Fibroblast of mammary gland (primary cell): ENCODE data around the gene PTPRE.

Experiments
- DNase-seq: peaks from one replicate; pipeline ENCODE4 v3.0.0-alpha.2; 2010; ENCODE audit warnings: low read depth
- H3K4me3 ChIP-seq: 2 replicates; pipeline ENCODE4 v1.5.1; 2011; ENCODE audit warnings: low read depth, mild to moderate bottlenecking, low read length, moderate library complexity; ENCODE audit not compliant: control insufficient read depth
- TF ChIP-seq, protein P1 (sequence below): conservative IDR thresholded peaks from 2 replicates; pipeline ENCODE4 v1.5.1; 2011; ENCODE audit warnings: low read depth, low read length, inconsistent platforms; ENCODE audit not compliant: control insufficient read depth, insufficient read depth

The PTPRE gene

DNA sequence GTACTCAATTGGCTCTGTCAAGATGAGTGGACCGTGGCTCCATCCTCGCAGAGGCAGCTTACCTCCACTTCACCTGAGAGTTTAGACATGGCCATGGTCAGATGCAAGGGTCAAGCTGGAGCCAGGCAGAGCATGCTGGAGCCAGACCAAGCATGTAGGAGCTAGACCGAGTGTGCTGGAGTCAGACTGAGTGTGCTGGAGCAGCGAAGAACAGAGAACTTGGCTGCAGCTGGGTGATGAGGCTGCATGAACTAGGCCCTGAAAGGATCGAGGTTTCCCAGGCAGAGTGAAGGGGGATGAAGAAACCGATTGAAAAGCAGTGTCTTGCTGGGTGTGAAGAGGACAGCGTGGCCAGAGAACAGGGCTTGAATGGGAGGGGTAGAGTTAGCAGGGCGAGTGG lies 133.2 kb downstream of the PTPRE start:
- TF ChIP-seq, protein P1, sequence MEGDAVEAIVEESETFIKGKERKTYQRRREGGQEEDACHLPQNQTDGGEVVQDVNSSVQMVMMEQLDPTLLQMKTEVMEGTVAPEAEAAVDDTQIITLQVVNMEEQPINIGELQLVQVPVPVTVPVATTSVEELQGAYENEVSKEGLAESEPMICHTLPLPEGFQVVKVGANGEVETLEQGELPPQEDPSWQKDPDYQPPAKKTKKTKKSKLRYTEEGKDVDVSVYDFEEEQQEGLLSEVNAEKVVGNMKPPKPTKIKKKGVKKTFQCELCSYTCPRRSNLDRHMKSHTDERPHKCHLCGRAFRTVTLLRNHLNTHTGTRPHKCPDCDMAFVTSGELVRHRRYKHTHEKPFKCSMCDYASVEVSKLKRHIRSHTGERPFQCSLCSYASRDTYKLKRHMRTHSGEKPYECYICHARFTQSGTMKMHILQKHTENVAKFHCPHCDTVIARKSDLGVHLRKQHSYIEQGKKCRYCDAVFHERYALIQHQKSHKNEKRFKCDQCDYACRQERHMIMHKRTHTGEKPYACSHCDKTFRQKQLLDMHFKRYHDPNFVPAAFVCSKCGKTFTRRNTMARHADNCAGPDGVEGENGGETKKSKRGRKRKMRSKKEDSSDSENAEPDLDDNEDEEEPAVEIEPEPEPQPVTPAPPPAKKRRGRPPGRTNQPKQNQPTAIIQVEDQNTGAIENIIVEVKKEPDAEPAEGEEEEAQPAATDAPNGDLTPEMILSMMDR: no peak
- no peak for DNase-seq
- no peak overlapping the region for H3K4me3 ChIP-seq

- H3K4me3 ChIP-seq: no peak overlapping the region
- TF ChIP-seq, protein P1: no peak
- no peak for DNase-seq
These were observed 133.8 kb downstream of the PTPRE start for GRCh38 chr10:128040681-128041080.

- no peak overlapping the region for H3K4me3 ChIP-seq
- TF ChIP-seq, protein P1: no peak
- no peak for DNase-seq
These were observed 135.3 kb downstream of the PTPRE start for GRCh38 chr10:128042131-128042610.

- no peak overlapping the region for H3K4me3 ChIP-seq
- TF ChIP-seq, protein P1: no peak
- no peak for DNase-seq
These were observed 136.5 kb downstream of the PTPRE start for GRCh38 chr10:128043259-128044045.

DNA sequence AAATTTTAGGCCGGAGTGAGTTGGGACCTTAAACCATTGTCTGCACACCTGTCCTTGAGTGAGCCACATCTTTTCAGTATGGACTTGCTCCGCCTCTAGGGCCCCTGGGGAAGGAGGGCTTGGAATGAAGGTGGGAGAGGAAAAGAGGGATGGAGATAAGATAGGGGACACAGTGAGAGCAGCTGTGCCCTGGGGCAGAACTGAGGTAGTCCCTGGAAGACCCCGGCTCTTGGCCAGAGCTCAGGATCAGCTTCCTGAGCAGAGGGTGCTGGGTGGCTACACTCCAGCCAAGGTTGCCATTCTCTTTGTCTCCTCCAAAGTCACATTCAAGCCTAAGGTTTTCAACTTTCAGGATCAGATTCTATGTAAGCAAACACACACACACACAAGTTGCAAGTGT lies 137.3 kb downstream of the PTPRE start:
- H3K4me3 ChIP-seq: no peak overlapping the region
- TF ChIP-seq, protein P1: no peak
- no peak for DNase-seq

GRCh38 chr10:128044961-128045832 lies 138.3 kb downstream of the PTPRE start:
- H3K4me3 ChIP-seq: no peak overlapping the region
- TF ChIP-seq, protein P1: no peak
- DNase-seq: no peak
